SK-MEL-5 (cell line): ENCODE results near the gene TMTC2. TPM values are rescaled to one million over a fixed set of nuclear protein-coding genes. Genes with fewer than 3 reads are reported as not detected.

Experiments used
- DNase-seq: peaks from one replicate; pipeline ENCODE4 v3.0.0-alpha.2; 2016; ENCODE audit warnings: low read depth, low spot score
- in situ Hi-C: cut with HindIII; loops from 2 replicates; pipeline ENCODE4 v1.10.0; 2016; ENCODE audit warnings: low sequenced_read_pairs, high pct_unique_total_duplicates, low pct_unique_long_range_greater_than_20kb
- total RNA-seq: library from RNA; depleted of rRNA; stranded (reverse); fragments of >200 nt; shearing (Covaris generic); gene quantifications from 2 replicates; pipeline ENCODE4 v1.2.3, GENCODE V29; 2014

The TMTC2 gene
- total RNA-seq, 1 experiment from 2014 or later, result 17.8 TPM

DNA sequence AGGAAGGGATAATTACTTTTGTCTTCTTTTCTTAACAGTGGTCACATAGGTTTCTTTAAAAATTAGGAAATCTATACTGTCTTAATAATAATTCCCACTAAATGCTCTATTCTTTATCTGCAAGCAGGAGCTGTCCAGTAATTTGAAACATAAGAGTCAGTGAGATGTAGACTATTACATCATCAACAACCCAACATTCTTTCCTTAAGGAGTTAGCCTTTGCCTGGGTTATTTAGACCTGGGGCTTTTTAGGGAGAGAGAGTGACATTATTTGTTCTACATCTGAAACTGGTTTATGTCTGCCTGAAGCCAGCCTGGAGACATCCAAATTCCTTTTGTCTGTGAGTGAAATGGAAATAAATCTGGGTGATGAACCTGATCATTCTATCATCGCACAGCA, 294.4 kb downstream of the TMTC2 start:
- no peak for DNase-seq
- in situ Hi-C loops, result no loop called here

DNA sequence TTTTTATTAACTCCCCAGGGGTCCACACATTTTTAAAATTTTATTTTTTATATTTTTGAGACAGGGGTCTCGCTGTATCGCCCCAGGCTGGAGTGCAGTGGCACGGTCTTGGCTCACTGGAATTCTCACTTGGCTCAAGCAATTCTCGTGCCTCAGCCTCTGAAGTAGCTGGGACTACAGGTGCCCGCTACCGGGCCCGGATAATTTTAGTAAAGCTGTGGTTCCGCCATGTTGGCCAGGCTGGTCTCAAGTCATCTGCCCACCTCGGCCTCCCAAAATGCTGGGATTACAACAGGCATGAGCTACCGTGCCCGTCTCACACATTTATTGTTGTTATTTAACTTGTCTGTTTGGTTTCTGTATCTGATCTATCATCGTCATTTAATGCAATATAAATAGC, 307.4 kb downstream of the TMTC2 start:
- no peak for DNase-seq
- in situ Hi-C loops, result no loop called here

GRCh38 chr12:82996168-82996812, 309.6 kb downstream of the TMTC2 start:
- no peak for DNase-seq
- in situ Hi-C loops, result no loop called here

GRCh38 chr12:82998509-82998908, 311.8 kb downstream of the TMTC2 start:
- in situ Hi-C loops, result no loop called here
- DNase-seq, result no peak

GRCh38 chr12:83003026-83003425, 316.3 kb downstream of the TMTC2 start:
- in situ Hi-C loops, result loop anchor here (25.0 kb wide), 1 partner anchor 384 kb away; no protein-coding TSS in a partner anchor
- DNase-seq, result no peak

- no peak for DNase-seq
- in situ Hi-C loops, result loop anchor here (25.0 kb wide), 1 partner anchor 382 kb away; no protein-coding TSS in a partner anchor
These were observed 319.0 kb downstream of the TMTC2 start for GRCh38 chr12:83005534-83006197.

DNA sequence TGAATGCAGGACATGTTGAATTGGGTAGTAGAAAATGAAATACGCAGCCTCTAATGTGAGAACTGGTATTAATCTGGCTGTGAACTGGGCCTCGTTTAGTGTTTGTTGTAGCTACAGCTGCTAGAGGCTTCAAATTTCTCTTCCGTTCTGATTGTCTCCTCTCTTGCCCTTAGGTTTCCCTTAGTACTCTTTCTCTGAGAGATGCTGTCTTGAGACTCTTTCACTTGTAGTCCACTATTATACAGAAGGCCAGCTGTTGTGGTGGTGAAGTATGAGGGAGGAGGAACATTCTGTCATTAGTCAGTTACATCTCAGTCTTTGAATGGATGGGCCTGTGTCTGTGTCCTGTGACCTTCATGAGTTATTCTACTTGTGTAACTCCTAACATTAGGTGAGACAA, 322.0 kb downstream of the TMTC2 start:
- in situ Hi-C loops, result loop anchor here (25.0 kb wide), 1 partner anchor 379 kb away; no protein-coding TSS in a partner anchor
- peak; percentile 82 for DNase-seq

DNA sequence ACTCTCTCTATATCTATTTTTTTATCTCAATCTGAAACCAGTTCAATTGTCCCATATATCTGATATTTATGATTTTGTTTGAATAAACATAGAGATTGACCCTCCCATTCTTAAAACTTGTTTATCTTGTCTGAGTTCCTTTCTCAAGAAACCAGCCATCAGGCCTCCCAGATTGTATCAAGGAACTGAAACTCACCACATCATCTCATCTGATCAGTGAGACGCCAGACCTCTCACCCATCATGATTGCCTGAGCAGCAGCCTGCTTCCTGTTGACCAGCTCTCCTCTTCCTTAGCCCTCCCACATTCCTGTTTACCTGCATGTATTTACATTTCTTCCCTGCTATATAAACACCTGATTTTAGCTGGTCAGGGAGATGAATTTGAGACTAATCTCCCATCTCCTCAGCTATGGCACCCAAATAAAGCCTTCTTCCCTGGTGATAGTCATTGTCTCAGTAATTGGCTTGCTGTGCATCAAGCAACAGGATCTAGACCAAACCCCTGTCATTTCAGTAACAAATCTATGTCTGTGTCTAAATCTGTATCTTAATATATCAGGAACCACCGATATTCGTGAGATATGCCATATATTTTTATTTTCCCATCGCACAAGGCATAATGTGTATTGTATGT, 323.6 kb downstream of the TMTC2 start:
- in situ Hi-C loops, result loop anchor here (25.0 kb wide), 1 partner anchor 377 kb away; no protein-coding TSS in a partner anchor
- no peak for DNase-seq

DNA sequence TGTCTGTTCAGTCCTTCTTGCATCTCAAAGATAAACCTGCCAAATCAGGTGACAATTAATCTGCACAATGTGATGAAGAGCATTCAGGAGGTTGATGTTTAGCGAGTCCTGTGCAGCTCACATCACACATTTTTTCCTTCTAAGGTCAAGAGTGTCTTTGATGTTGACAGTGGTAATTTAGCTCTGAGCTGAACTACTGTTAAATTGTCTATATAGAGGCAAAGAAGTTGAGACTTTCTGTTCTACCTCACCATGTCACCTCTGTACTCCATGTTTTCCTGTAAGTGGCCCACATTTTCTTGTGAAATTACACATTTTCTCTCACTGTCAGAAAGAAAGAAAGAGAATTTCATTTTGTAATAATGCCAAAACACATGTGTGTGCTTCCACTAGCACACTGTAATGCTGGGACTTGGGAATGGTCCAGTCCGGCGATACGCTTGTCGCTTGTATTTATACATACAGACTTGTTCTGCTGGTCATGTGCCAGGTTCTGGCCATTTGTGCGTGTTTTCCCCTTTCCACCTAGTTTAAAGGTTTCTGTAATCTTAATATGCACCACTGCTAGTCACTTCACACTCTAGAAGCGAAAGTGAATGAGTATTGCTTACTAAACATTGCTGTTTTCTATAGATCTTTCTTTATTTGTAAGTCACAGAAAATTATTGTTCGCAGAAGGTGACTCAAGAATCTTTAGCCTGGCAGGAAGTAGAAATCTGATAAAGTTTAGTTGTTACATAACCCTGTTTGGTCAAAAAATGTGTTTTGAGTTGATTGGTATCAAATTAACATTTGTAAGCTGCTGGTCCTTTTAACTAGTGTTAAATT, 328.9 kb downstream of the TMTC2 start:
- no peak for DNase-seq

GRCh38 chr12:83016218-83016835, 329.6 kb downstream of the TMTC2 start:
- DNase-seq, result peak; percentile 34

More for the DNA sequence above, 328.9 kb downstream of the TMTC2 start:
- in situ Hi-C loops, result loop anchor here (25.0 kb wide), 1 partner anchor 372 kb away; no protein-coding TSS in a partner anchor

DNA sequence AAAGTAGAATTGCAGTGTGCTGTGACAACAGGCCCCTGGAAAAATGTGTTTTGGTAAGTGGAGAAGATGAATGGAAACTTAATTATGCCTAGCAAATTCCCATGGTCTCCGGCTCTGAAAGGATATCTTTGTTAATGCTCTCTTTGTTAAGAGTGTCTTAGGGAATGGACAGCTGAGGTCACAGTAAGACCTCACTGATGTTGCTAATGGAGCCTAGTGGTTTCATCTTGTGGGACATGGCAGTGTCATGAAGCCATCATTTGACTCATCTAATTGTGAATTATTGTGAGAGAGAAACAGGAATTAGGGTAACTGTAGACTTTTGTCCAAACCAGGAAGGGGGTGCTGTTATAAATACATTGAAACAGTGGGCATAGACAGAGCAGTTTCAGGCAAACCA, 330.3 kb downstream of the TMTC2 start:
- peak; percentile 79 for DNase-seq
- in situ Hi-C loops, result loop anchor here (25.0 kb wide), 1 partner anchor 370 kb away; no protein-coding TSS in a partner anchor

More at GRCh38 chr12:83016218-83016835, 329.6 kb downstream of the TMTC2 start:
- in situ Hi-C loops, result loop anchor here (25.0 kb wide), 1 partner anchor 371 kb away; no protein-coding TSS in a partner anchor

DNA sequence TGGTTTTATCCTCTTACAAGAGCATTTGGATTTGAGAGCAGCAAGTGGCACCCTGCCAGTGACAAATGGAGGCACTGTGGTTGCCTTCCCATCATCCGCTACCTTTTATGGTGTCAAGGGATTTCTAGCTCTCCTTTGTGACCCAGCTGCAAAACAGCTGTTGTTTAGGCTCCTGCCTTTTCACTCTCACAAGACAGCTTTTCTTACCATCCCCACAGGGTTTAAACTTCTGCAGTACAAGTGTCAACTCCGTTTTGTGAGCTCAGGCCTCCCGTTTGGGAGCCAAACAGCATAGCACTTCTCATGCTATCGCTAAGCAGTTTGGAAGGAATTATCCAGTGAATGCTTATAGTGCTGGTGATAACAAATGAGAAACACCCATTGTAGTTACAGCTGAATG, 331.4 kb downstream of the TMTC2 start:
- DNase-seq, result no peak
- in situ Hi-C loops, result loop anchor here (25.0 kb wide), 1 partner anchor 369 kb away; no protein-coding TSS in a partner anchor

GRCh38 chr12:83027021-83027723, 340.5 kb downstream of the TMTC2 start:
- in situ Hi-C loops, result no loop called here
- no peak for DNase-seq

- DNase-seq, result no peak
- in situ Hi-C loops, result no loop called here
These were observed 344.5 kb downstream of the TMTC2 start for GRCh38 chr12:83031196-83031595.

DNA sequence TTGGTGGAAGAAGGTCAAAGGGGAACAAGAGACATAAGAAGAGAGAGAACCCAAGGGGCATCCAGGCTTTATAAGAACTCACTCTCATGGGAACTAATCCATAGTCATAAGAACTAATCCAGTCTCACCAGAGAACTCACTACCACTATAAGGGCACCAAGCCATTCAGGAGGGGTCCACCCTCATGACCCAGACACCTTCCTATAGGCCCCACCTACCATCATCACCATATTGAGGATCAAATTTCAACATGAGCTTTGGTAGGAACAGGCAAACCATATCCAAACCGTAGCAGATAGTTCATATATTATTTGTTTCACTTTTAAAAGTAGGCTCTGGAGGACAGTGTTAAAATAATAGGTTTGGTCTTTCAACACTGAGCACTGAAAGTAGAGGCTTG, 350.1 kb downstream of the TMTC2 start:
- no peak for DNase-seq
- in situ Hi-C loops, result no loop called here

DNA sequence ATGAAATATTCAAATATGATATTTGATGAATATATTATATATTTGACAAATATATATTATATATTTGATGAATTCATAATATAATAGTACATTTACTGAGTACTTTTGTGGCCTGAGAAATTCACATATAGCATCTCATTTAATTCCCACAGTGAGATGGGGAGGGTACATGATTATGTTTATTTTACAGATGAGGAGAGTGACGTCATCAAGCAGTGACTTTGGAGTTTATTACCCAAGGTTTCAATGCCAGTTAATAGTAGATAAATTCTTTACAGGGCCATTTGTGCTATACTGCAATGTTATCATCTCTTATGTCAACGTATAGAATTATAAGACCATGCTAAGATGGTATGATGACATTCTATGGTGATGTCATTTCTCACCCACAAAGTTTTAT, 352.7 kb downstream of the TMTC2 start:
- in situ Hi-C loops, result no loop called here

GRCh38 chr12:83040339-83040738, 353.6 kb downstream of the TMTC2 start:
- in situ Hi-C loops, result no loop called here
- no peak for DNase-seq

More for the DNA sequence above, 352.7 kb downstream of the TMTC2 start:
- no peak for DNase-seq
